Lung (tissue), 12 donors: ENCODE results near the gene ADGRV1. TPM values are rescaled to one million over a fixed set of nuclear protein-coding genes. Genes with fewer than 3 reads are reported as not detected.

ENCODE experiments used
- ATAC-seq: fragments of 200-7000 bp; cut with Tn5 transposase; one replicate; pipeline ENCODE4 v1.9.1; 2020; ENCODE audit warnings: moderate number of reproducible peaks; ENCODE audit not compliant: insufficient read depth, low FRiP score
- DNase-seq, 3 donors: peaks; one replicate each; pipeline ENCODE4 v3.0.0-alpha.2; 2013 to 2017
- H3K27ac ChIP-seq, 2 donors: one replicate each; pipeline ENCODE4 v1.5.1; 2013; ENCODE audit warnings: mild to moderate bottlenecking in 2 of 2, moderate library complexity in 2 of 2, control low read depth in 1 of 2, inconsistent platforms in 1 of 2, low read depth in 1 of 2, low read length in 1 of 2
- H3K27me3 ChIP-seq, 3 donors: one replicate each; pipeline ENCODE4 v1.5.1; 2013; ENCODE audit warnings: low read length in 2 of 3; ENCODE audit not compliant: control insufficient read depth in 3 of 3, insufficient read depth in 3 of 3
- H3K36me3 ChIP-seq, 4 donors: one replicate each; pipeline ENCODE4 v1.5.1; 2013; ENCODE audit warnings: low read length in 4 of 4, mild to moderate bottlenecking in 1 of 4, moderate library complexity in 1 of 4; ENCODE audit not compliant: control insufficient read depth in 4 of 4, insufficient read depth in 4 of 4
- H3K4me1 ChIP-seq, 5 donors: one replicate each; pipeline ENCODE4 v1.5.1; 2013; ENCODE audit warnings: low read length in 5 of 5, mild to moderate bottlenecking in 2 of 5, moderate library complexity in 1 of 5; ENCODE audit not compliant: control insufficient read depth in 5 of 5, insufficient read depth in 5 of 5
- H3K4me3 ChIP-seq: one replicate; pipeline ENCODE4 v1.5.1; 2013; ENCODE audit warnings: mild to moderate bottlenecking, control low read depth, moderate library complexity
- H3K9ac ChIP-seq, 2 donors: one replicate each; pipeline ENCODE4 v1.5.1; 2013; ENCODE audit warnings: low read length in 2 of 2, control low read depth in 1 of 2; ENCODE audit not compliant: insufficient read depth in 1 of 2
- H3K9me3 ChIP-seq, 4 donors: one replicate each; pipeline ENCODE4 v1.5.1; 2013; ENCODE audit warnings: low read length in 3 of 4, mild to moderate bottlenecking in 1 of 4, moderate library complexity in 1 of 4; ENCODE audit not compliant: control insufficient read depth in 4 of 4, insufficient read depth in 3 of 4
- WGBS, 2 donors: extraction: QIAGEN DNeasy Blood & Tissue Kit; methylation state at CpG; one replicate each; pipeline ENCODE4 v1.1.7; 2013; 5-methylcytosine and 5-hydroxymethylcytosine counted together
- polyA plus RNA-seq, 2 donors: library from polyadenylated mRNA; stranded (reverse); fragments of 200-250 nt; gene quantifications; one replicate each; pipeline ENCODE4 v1.2.1, GENCODE V29; 2013
- total RNA-seq, 2 donors: library from RNA; depleted of rRNA in 1 of 2; stranded (reverse); fragments of >200 nt in 1 of 2; gene quantifications; one replicate each; pipeline ENCODE4 v1.2.1, GENCODE V29; 2014 to 2021
- TF ChIP-seq, protein P1 (sequence below): IDR thresholded peaks from 2 replicates; pipeline ENCODE4 v1.5.1; 2012; ENCODE audit warnings: mild to moderate bottlenecking; ENCODE audit errors: control extremely low read depth, extremely low read depth
- donor health status: control.
- donor health status: control.
- donor health status: Bipolar disorder and iron deficiency.
- donor health status: healthy.
- donor health status: DM: yes; HTN: yes; CAD: no.

ADGRV1 gene
- total and polyA plus RNA-seq, 4 donors = 3.6 to 66.2 (median 28.2) TPM

DNA sequence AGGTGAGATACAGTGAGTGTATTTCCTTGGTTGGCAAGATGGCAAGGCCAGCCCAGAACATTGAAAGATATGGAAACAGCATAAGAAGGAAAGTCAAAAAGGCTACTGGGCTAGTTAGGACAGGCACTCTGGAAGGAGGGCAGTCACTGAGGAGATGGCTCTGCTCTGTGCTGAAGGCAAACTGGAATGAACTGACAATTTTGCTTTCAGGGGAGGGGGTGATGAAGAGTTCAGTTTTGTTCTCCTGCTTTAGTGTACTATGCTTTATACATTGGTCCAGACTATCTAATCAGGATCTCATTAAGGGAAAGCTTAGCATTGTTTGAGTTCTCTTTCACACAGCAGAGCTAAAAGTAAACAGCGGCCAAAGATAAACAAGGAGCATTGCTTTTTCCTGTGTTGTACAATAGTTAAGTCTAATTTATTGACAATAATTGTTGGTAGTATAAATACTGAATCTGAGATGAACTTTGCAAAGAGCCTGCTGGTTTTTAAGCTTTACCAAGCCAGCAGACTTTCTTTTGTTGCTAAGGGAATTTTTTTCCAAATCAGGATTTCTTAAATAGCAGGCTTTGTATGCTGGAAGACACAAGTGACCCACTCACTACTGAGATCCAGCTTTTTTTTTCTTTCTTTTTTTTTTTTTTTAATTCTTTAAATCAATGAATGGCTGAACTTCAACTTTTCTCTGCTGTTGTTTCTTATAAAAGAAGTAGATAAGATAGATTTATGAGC, 469.0 kb downstream of the ADGRV1 start:
- Histone ChIP-seq H3K27ac (no peak overlapping the region), H3K4me3 (no peak overlapping the region), H3K9ac (no peak overlapping the region), H3K27me3 (no peaks in the 10 kb centered on the region), H3K9me3 (no peaks in the 10 kb centered on the region), H3K4me1 (peaks cover 0 to 37% (median 6%) of the 10 kb centered on the region in 5 donors), H3K36me3 (no peaks in the 10 kb centered on the region)
- TF ChIP-seq, protein P1, sequence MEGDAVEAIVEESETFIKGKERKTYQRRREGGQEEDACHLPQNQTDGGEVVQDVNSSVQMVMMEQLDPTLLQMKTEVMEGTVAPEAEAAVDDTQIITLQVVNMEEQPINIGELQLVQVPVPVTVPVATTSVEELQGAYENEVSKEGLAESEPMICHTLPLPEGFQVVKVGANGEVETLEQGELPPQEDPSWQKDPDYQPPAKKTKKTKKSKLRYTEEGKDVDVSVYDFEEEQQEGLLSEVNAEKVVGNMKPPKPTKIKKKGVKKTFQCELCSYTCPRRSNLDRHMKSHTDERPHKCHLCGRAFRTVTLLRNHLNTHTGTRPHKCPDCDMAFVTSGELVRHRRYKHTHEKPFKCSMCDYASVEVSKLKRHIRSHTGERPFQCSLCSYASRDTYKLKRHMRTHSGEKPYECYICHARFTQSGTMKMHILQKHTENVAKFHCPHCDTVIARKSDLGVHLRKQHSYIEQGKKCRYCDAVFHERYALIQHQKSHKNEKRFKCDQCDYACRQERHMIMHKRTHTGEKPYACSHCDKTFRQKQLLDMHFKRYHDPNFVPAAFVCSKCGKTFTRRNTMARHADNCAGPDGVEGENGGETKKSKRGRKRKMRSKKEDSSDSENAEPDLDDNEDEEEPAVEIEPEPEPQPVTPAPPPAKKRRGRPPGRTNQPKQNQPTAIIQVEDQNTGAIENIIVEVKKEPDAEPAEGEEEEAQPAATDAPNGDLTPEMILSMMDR = no peak
- ATAC-seq (no peak), DNase-seq (peak; percentile 13 to 78 (median 72))
- WGBS, 2 donors = 60 to 78% methylated on average over 1 of the region's 1 CpG

DNA sequence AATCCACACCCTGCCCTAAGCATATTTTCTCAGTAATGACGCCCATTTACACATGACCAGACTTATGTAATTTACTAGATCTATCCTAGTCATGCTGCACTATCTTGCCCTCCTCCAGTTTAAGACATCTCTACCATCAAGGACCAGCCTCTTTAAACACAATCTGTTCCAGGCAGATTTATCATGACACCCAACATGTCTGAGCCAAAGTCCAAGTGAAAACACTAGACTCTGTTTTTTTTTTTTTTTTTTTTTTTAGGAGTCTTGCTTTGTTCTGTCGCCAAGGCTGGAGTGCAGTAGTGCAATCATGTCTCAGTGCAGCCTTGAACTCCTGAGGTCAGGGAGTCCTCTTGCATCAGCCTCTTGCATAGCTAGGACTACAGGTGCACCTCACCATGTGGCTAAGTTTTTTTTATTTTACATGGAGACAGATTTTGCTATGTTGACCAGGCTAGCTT, 469.9 kb downstream of the ADGRV1 start:
- ATAC-seq = no peak
- Histone ChIP-seq H3K9ac (no peak overlapping the region), H3K4me1 (peaks cover 0 to 37% (median 6%) of the 10 kb centered on the region in 5 donors), H3K9me3 (no peaks in the 10 kb centered on the region), H3K36me3 (no peaks in the 10 kb centered on the region), H3K27ac (no peak overlapping the region), H3K27me3 (no peaks in the 10 kb centered on the region), H3K4me3 (no peak overlapping the region)
- TF ChIP-seq, protein P1 = no peak
- no peak for DNase-seq
- 76 to 87% methylated on average over 2 of the region's 2 CpGs for WGBS, 2 donors

DNA sequence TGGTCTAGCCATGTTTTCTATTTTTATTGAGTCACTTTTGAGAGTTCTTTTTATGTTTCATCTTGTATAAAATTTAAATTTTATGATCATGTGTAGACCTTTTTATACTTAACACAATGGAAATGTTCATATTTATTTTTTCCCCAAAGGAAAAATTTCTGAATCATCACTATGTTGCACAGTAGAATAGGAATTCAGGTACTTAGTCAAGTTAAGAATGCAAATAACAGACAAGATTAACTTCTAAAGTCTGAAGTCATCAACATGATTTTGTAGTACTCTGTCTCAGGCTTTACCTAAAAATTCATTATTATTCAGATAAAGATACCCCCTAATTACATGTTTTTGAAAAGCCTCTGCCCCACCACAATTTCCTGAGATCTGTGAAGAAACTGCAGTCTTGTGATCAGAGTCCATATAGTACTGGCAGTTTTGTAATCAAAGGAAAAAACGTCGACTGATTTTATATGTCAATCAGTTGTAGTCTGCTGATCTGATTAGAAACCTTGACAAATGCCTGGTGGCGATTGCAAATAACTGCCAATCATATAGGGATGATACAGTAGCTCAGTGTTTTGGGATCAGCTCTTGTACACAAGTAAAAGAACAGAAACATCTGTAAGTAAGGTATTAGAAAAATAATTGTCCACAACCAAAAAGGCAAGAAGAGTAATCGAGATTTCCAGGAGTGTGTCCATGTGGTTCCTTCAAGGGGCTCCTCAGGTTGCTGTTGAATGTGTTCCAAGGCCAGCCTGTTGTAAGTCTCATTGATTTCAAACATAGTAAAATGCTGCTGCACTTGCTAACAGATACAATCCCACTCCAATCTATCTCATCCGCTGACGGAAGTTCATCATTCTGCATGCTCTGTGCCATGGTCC, 472.2 kb downstream of the ADGRV1 start:
- Histone ChIP-seq H3K27me3 (no peaks in the 10 kb centered on the region), H3K9ac (no peak overlapping the region), H3K27ac (no peak overlapping the region), H3K36me3 (no peaks in the 10 kb centered on the region), H3K4me1 (peaks cover 0 to 18% (median 6%) of the 10 kb centered on the region in 5 donors), H3K9me3 (no peaks in the 10 kb centered on the region), H3K4me3 (no peak overlapping the region)
- 73 to 84% methylated on average over 6 of the region's 6 CpGs for WGBS, 2 donors
- ATAC-seq (no peak), DNase-seq (no peak)
- TF ChIP-seq, protein P1 = no peak
